HG02852 (cell line): ENCODE measurements around the gene CDC5L.

Experiments
- ATAC-seq: cut with Tn5 transposase; IDR thresholded peaks from one replicate; pipeline ENCODE4 v1.9.1; 2021; ENCODE audit warnings: mild to moderate bottlenecking, moderate library complexity; ENCODE audit not compliant: unreplicated experiment

CDC5L gene

DNA sequence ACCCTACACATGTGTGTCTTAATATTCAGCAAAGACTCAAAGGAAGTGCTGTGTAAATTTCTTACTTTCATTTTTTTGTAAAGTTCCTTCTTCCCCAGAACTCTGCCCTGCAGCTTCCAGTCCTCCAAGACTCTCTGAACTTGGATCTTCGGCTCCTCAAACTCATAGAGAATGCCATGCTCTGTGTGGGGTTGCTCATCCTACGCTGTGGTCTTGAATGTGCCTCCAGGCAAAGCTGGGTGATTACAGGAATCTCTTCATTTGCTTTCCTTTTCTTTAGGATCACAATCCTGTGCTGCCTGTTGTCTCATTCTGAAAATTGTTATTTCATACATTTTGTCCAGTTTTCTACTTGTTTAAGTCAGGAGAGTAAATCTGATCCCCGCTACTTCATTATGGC lies 14.5 kb upstream of the CDC5L start:
- ATAC-seq, result no peak

DNA sequence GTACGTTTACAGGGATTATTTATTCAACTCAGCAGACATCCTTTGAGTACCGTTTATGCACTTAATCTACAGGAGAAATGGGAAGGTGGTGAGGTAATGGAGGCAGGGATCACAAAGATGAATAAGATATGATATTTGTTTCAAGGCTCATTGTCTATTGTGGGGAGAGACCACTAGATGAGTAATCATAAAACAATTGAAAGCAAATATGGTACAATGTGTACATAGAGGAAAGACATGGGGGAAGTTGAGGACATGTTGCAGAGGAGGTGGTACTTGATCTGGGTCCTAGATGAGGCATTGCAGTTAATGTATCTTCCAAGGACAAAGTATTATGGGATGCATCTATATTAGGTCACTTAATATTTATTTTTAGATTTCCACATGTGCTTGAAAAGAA lies 13.7 kb upstream of the CDC5L start:
- ATAC-seq, result no peak

DNA sequence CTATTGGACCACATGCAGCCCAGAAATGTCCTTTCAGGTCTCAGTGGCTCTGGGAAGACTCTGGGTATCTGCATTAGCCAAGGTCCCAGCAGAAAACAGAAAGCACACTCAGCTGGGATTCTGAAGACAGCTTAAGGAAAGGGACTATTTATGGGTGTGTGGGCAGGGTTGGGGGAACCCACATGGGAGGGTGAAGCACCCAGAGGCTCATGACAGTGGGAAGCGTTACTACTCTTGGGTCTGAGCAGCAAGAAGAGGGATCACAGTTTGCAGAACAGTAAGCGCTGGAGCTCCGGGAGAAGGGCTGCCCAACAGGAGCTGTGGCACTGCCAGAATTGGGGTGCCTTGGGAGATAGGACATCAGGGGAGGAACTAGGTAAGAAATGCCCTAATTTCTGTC lies 12.4 kb upstream of the CDC5L start:
- ATAC-seq, result no peak

DNA sequence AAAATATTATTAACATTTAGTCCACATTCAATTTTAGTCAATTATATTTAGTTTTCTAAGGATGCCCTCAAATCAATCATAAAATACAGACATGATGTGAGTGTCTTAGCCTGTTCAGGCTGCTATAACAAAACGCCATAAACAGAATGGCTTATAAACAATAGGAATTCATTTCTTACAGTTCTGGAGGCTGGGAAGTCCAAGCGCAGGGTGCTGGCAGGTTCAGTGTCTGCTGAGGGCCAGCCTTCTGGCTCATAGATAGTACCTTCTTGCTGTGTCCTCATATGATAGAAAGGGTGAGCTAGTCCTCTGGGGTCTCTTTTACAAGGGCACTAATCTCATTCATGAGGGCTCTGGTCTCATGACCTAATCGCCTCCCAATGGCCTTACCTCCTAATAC lies 10.0 kb upstream of the CDC5L start:
- ATAC-seq, result no peak

DNA sequence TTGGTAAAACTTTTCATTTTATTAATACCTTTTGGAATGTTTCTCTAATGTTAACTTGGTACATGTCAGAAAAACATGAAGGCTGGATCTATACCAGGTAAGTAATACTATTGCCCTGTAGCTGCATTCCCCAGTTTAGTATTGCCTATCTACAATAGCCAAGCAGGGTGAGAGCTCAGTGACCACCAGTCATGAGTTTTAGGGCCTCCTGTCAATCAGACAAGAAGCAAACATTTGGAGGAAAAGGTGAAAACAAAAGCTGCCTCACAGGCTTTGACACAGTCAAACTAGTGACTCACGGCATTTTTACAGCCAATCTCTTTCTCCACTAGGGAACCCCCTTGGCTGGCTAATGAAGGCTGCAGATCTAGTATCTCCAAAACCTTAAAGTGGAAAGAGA lies 9.5 kb upstream of the CDC5L start:
- ATAC-seq, result no peak

DNA sequence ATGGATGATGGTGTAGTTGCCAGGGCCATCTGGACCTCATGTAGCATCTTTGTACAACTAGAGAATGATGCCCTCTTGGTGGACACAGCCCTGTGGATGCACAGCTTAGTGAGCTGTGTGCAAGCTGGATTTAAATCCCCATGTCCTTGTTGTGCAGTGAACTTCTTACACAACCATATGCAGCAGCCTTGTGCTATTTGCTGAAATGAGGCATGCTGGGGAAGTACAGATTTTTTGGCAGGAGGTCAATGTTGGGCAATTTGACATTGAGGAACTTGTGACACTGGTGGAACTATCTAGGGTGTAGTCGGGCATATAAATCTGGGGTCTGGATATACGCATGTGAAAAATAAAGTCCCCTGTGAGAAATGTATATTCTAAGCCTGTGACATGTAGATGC lies 5.8 kb upstream of the CDC5L start:
- no peak for ATAC-seq

DNA sequence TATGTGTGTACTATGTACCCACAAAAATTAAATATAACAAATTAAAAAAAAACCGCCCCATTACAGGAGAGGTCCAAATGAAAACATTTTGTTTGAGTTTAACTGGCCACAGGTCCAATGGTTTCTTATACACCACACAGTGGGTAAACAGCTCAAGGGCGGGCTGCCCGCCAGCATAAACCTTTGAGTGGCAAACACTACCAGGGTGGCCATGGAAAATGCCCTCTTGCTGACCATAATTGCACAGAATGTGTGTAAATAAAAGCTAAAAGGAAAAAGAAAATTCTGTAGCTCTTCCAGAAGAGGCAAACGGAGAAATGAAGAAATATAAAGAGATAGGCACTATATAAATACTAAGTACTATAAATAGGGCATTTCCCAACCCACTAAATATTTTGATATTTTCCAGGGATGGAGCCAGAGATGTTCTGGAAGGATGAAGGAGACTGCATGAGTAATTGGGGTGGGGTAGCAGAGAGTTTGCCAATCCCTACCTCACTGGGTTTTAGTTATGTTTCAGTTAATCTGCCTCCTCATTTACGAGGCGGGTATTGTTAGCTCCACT lies 1.1 kb upstream of the CDC5L start:
- ATAC-seq, result no peak

DNA sequence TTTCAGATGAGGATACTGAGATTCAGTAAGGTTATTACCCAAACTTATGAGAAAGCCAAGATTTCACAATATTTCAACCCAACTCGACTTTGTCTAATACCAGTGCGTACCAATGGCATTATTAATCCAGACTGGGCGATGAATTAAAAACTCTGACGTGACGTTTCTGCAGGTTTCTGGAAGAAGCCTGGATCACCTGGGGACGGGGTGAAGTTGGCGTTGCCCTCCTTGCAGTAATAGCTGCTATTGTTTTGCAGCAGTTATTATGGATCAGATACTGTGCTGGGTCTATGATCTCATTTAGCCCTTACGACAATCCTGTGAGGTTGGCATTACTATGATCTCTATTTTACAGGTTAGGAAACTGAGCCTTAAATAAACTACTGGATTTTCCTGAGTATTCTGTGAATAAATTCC lies 569 bp upstream of the CDC5L start:
- ATAC-seq, result peak; percentile 11

DNA sequence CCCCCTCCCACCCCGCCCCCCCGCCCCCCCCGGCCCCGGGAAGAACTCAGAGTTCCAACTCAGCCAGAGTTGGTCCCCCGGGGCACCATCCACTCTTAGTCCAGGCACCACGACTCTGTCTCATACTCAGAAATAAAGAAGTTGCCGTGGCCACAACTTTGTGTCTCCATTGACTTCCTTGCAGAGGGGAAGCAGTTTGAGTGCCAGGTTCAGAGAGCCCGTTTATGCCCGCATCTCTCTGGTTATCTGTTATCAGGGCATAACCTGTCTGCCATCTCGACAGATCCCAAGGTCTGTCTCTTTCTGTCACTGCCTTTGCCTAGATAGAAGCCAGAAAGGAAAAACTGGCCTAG lies 605 bp downstream of the CDC5L start:
- no peak for ATAC-seq

DNA sequence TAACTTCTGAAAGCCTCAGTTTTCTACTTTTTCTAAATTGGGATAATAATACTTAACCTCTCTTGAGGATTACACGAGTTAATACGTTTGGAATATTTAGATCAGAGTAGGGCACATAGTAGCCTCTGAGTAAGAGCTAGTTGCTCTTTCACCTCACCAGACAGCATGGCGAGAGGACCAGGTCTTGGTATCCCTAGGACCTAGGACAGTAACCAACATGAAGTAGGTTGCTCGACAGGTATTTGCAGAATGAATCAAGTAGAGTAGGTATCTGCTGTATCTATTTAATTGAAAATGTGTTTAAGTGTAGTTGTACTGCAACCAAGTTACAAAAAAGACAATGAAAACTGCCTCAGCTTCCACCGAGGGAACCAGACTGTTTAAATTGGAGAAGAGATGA lies 1.4 kb downstream of the CDC5L start:
- no peak for ATAC-seq

DNA sequence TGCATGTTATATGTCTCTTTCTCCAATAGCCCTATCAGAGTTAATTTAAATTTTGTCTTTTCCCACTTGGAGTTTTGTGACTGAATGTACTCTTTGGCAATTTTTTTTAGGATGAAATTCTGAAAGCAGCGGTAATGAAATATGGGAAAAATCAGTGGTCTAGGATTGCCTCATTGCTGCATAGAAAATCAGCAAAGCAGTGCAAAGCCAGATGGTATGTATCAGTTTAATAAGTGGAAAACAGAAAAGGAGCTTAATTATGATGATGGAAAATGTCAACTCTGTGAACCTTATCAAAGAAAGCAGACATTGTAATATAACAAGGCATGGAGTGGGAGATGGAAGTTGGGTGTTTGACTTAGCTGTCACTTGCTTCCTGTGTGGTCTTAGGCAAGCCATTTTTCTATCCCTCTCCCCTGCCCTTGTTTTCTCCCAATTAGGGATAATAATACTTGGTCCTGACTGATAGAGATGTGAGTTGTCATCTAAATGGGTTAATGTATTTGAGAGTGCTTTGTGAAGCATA lies 2.7 kb downstream of the CDC5L start:
- ATAC-seq, result no peak

DNA sequence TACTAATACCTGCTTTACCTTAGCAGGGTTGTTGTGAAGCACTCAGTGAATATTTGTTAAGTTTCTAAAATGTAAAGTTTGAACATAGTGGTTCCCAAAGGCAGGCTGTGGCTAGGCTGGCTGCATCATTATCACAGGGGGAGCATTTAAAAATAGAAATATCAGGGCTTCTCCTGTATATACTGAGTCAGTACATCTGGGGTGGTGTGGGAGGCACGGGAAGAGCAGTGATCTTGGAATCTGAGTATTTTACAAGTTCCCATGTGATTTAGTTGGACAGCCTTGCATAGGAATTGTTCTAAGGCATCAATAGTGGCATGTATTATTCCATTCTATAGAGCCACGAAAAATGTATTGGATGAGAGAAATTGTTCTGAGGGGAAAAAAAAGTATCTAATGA lies 8.0 kb downstream of the CDC5L start:
- no peak for ATAC-seq

DNA sequence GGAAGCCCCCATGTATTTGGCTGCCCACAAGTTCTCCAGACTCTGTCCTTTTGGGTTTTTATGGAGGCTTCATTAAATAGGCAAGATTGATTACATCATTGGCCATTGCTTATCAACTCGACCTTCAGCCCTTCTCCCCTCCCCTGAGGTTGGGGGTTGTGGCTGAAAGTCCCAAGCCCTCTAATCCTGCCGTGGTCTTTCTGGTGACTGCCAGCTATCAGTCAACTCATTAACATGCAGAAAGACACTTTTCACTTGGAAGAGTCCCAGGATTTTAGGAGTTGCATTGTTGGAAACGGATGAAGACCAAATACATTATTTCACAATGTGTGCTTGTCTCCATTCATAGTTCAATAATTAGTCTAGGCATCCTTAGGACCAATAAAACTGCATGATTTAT lies 9.5 kb downstream of the CDC5L start:
- no peak for ATAC-seq

DNA sequence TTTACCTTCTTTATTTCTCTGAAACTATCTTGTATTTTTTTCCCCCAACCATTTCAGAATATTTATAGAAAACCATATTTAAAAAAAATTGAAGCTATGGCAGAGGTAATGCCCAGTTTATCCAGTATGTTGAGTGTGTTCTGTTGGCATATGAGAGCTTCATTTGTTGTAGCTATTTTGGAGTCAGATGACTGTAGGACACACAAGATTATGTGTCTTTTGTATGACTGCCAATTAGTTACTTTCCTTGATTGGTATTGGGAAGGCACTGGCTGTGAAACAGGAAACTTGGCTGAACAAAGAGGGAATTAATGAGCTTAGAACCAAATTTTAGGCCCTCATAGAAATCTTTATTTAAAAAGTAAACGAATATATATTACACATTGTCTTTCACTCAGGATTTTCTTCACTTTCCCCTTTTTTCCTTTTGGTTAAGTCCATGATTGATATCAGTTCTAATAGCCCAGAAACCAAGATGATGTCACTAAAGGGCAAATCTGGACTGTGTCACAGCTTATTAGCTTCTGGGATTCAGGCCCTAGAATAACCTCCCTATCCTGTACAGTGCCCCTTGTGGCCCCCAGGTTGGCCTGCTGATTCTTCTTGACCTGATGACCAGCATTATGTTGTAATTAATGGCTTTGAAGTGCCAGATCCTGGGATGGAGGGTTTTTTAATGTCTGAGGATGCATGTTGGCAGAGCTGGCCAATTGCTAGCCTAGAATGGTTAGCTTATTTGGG lies 10.1 kb downstream of the CDC5L start:
- no peak for ATAC-seq

DNA sequence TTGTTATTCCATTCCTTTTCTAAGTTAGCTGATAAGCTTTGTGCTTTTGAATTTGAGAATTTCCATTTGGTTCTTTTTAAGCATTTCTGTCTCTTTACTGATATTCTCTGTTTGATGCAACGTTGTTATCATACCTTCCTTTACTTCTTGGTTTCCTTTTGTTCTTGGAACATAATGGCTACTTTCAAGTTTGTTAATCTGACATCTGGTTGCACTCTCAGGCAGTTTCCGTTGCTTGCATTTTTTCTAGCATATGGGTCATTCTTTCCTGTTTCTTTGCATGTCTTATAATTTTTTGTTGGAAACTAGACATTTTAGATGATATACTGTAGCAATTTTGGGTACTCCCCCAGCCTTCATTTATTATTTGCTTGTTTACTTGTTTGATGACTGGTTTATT lies 12.5 kb downstream of the CDC5L start:
- ATAC-seq, result no peak

DNA sequence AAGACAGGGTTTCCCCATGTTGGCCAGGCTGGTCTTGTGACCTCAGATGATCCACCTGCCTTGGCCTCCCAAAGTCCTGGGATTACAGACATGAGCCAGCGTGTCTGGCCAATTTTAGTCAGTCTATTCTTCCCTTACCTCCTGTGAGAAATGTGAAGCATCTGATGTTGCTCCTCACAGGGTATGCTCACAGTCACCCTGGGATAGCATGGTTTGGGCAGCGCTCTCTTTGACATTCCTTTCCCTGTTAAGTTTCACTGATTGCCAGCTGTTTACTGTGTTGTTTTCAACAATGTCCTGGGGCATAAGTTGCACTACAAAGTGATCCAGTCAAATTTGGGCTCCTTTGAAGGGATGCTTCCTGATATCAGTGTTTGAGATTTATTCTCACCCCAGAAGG lies 13.1 kb downstream of the CDC5L start:
- no peak for ATAC-seq

DNA sequence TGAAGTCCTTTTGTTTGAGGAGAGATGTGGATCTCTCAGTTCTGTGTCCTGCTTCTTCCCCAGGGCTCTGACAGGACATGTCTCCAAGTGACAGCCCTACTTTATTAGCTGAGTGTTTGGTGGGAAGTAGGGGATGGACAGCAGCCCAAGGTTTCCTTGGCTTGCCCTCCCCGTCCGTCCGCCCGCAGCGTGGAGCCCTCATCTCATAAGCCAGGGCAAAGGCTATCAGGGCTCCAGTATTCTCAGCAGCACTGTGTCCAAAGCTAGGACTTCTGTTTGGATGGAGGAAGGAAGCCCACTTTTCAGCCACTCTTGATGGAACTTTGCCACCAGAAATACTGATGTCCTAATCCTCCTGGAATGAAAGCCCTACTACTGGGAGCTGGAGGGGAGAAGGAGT lies 13.6 kb downstream of the CDC5L start:
- no peak for ATAC-seq

DNA sequence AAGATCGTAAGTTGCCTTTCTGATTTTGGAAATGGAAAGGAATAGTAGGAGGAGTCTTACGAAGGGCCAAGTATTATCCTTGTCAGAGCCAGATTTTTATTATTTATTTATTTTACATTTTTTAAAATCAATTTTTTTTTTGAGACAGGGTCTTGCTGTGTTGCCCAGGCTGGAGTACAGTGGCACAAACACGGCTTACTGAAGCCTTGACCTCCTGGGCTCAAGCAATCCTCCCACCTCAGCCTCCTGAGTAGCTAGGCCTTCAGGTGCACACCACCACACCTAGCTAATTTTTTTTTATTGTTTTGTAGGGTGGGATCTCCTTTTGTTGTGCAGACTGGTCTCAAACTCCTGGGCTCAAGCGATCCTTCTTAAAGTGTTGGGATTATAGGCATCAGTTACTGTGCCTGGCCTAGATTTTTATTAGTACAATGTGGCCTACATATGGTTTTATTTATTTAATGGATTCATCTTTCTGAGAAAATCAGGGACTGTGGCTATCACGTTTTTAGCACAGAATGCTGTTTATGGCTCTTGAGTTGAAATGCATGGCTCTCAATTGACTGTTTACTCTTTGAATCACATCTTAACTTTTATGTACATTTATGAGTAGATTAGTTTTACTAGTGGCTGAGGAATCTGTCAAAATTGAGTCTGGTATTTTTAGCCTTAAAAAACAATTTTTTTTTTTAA lies 16.7 kb downstream of the CDC5L start:
- no peak for ATAC-seq

DNA sequence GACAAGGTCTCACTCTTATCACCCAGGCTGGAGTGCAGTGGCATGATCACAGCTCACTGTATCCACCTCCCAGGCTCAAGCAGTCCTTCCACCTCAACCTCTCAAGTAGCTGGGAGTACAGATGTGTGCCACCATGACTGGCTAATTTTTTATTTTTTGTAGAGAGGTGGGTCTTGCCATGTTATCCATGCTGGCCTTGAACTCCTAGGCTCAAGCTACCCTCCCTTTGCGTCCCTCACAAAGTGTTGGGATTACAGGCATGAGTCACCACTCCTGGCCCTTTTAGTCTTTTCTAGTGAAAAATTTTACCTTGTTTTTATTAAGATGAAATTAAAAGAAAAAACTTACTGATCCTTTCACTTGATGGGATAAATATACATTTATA lies 17.2 kb downstream of the CDC5L start:
- no peak for ATAC-seq

DNA sequence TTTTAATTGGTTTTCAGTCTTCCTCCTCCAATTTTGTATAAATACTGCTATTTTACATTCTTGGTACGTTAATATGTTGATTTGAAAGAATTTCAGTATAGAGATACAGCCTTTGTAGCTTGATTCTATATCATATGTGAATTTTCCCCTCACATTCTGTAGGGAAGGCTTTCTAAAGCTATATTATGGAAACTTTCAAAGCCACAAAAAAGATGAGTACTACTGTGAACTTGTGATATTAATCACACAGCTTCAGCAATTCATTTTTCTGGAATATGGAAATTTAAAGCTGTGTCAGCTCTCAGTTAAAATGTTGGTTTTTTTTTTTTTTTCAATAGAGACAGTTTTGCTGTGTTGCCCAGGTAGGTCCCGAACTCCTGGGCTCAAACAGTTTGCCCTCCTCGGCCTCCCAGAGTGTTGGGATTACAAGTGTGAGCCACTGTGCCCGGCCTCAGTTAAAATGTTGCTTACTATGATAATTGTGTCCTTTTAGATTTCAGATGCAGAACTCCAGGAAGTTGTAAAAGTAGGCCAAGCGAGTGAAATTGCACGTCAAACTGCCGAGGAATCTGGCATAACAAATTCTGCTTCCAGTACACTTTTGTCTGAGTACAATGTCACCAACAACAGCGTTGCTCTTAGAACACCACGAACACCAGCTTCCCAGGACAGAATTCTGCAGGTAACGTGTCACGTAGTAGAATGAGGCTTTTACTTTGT lies 20.6 kb downstream of the CDC5L start:
- ATAC-seq, result no peak

DNA sequence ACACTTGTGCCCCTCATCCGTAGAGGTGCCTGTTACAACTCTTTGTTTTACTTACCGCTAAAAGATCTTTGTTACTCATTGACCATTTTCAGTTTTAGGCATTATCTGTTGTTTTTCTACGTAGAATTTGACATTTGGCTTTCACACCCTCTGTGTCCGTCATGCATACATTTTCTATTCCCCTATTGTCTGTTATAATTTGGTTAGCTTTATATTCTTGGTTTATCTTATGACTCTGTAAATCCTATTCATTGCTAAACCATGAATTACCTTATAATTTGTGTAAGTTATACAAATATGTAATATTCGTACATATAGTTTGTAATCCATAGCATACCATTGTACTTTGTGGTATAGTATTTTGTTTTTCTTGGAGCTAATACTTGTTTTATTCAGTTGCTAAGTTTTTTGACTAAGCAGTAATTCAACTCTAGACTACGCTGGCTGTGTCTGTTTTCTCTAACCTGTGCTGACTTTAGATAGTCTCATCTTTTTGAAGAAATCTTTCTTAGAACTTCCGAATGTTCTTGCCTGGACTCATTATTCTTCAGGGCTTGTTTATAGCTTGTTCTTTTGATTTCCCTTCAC lies 21.8 kb downstream of the CDC5L start:
- no peak for ATAC-seq
